Measurements from ENCODE around the gene PGM2L1. TPM values are rescaled to one million over a fixed set of nuclear protein-coding genes. Genes with fewer than 3 reads are reported as not detected.

The PGM2L1 gene
- total and polyA plus RNA-seq, 2 donors (not counting 1 experiment from before 2014, with no cell fraction given), result 1.6 to 8.4 TPM

GRCh38 chr11:74437441-74438042 is 39.3 kb upstream of the PGM2L1 start:
- H3K27ac ChIP-seq (ENCODE audit: low read length in 2 of 2), result no peak overlapping the region
- H4K20me1 ChIP-seq (ENCODE audit: control insufficient read depth, insufficient read depth, low read length, poor library complexity, severe bottlenecking), result no peaks in the 10 kb centered on the region
- no peak overlapping the region for H3K4me3 ChIP-seq (ENCODE audit: control extremely low read depth in 1 of 5, extremely low read depth in 1 of 5, insufficient read depth in 1 of 5, low read depth in 2 of 5, low read length in 4 of 5)
- Mint-ChIP-seq H3K9me3 (ENCODE audit: insufficient read depth) (no peaks in the 10 kb centered on the region), H3K27ac (no peak overlapping the region), H3K27me3 (peaks cover 20% of the 10 kb centered on the region), H3K4me3 (no peak overlapping the region), H3K4me1 (no peaks in the 10 kb centered on the region)
- no peak for ATAC-seq (ENCODE audit: low read depth)
- H3K9ac ChIP-seq (ENCODE audit: low read length), result no peak overlapping the region
- ChIA-PET POLR2A (no interaction called here), CTCF (interaction anchor here (0.6 to 1.9 kb wide), 6 partner anchors 11 to 182 kb away, joined by 3 to 7 read pairs (median 4); no protein-coding TSS in a partner anchor)
- peaks cover 2 to 7% (median 3%) of the 10 kb centered on the region in 3 donors for H3K9me3 ChIP-seq (ENCODE audit: control extremely low read depth in 1 of 3, control insufficient read depth in 2 of 3, insufficient read depth in 1 of 3, low read length in 2 of 3)
- no peak overlapping the region for H3K4me2 ChIP-seq (replicated peaks; ENCODE audit: low read depth, low read length, poor library complexity, severe bottlenecking)
- H3K79me2 ChIP-seq (ENCODE audit: control insufficient read depth, insufficient read depth, low read length), result no peaks in the 10 kb centered on the region
- no peaks in the 10 kb centered on the region for H3K36me3 ChIP-seq (replicated peaks in 1 of 2; ENCODE audit: control extremely low read depth in 1 of 2, control insufficient read depth in 1 of 2, extremely low read depth in 1 of 2, insufficient read depth in 2 of 2, low read length in 1 of 2)
- DNase-seq, result no peak
- TF ChIP-seq EZH2 (IDR thresholded peaks at IDR 0.05; ENCODE audit: borderline replicate concordance, insufficient read depth, low read depth, low read length, poor library complexity, severe bottlenecking) (no peak), CTCF (IDR thresholded peaks at IDR 0.05) (no peak)
- no peak overlapping the region for H2AFZ ChIP-seq (ENCODE audit: insufficient read depth, low read depth, low read length, poor library complexity, severe bottlenecking)
- intact Hi-C loops (cut with micrococcal nuclease), result no loop called here
- WGBS (ENCODE audit: insufficient coverage), result no CpG with 5 or more reads among the region's 1 CpG
- H3K4me1 ChIP-seq (ENCODE audit: control insufficient read depth in 2 of 2, insufficient read depth in 2 of 2, low read length in 2 of 2), result no peaks in the 10 kb centered on the region
- H3K27me3 ChIP-seq (replicated peaks in 1 of 4; ENCODE audit: control extremely low read depth in 1 of 4, control insufficient read depth in 3 of 4, insufficient read depth in 4 of 4, low read length in 3 of 4), result peaks cover 0 to 6% (median 0%) of the 10 kb centered on the region in 4 experiments

- H3K4me1 ChIP-seq (ENCODE audit: control insufficient read depth in 2 of 2, insufficient read depth in 2 of 2, low read length in 2 of 2), result no peaks in the 10 kb centered on the region
- intact Hi-C loops (cut with micrococcal nuclease), result no loop called here
- ChIA-PET CTCF (interaction anchor here (0.9 kb wide), 1 partner anchor 45 kb away, joined by 3 read pairs; no protein-coding TSS in a partner anchor), POLR2A (no interaction called here)
- H3K4me2 ChIP-seq (replicated peaks; ENCODE audit: low read depth, low read length, poor library complexity, severe bottlenecking), result no peak overlapping the region
- H3K4me1 Mint-ChIP-seq, result no peaks in the 10 kb centered on the region
- ATAC-seq (ENCODE audit: low read depth), result no peak
- H3K9me3 Mint-ChIP-seq (ENCODE audit: insufficient read depth), result no peaks in the 10 kb centered on the region
- no peak overlapping the region for H3K27ac ChIP-seq (ENCODE audit: low read length in 2 of 2)
- no peaks in the 10 kb centered on the region for H4K20me1 ChIP-seq (ENCODE audit: control insufficient read depth, insufficient read depth, low read length, poor library complexity, severe bottlenecking)
- no peak overlapping the region for H3K4me3 ChIP-seq (ENCODE audit: control extremely low read depth in 1 of 5, extremely low read depth in 1 of 5, insufficient read depth in 1 of 5, low read depth in 2 of 5, low read length in 4 of 5)
- no peaks in the 10 kb centered on the region for H3K9me3 ChIP-seq (ENCODE audit: control extremely low read depth in 1 of 3, control insufficient read depth in 2 of 3, insufficient read depth in 1 of 3, low read length in 2 of 3)
- no peaks in the 10 kb centered on the region for H3K79me2 ChIP-seq (ENCODE audit: control insufficient read depth, insufficient read depth, low read length)
- DNase-seq, result no peak
- H3K27me3 Mint-ChIP-seq, result peaks cover 10% of the 10 kb centered on the region
- H3K27ac Mint-ChIP-seq, result no peak overlapping the region
- no peak for TF ChIP-seq EZH2 (IDR thresholded peaks at IDR 0.05; ENCODE audit: borderline replicate concordance, insufficient read depth, low read depth, low read length, poor library complexity, severe bottlenecking)
- no peak for TF ChIP-seq CTCF (IDR thresholded peaks at IDR 0.05)
- WGBS (ENCODE audit: insufficient coverage), result 67% methylated on average over 1 of the region's 7 CpGs
- H2AFZ ChIP-seq (ENCODE audit: insufficient read depth, low read depth, low read length, poor library complexity, severe bottlenecking), result no peak overlapping the region
- no peak overlapping the region for H3K9ac ChIP-seq (ENCODE audit: low read length)
- H3K27me3 ChIP-seq (replicated peaks in 1 of 4; ENCODE audit: control extremely low read depth in 1 of 4, control insufficient read depth in 3 of 4, insufficient read depth in 4 of 4, low read length in 3 of 4), result no peaks in the 10 kb centered on the region
- H3K4me3 Mint-ChIP-seq, result no peak overlapping the region
- no peaks in the 10 kb centered on the region for H3K36me3 ChIP-seq (replicated peaks in 1 of 2; ENCODE audit: control extremely low read depth in 1 of 2, control insufficient read depth in 1 of 2, extremely low read depth in 1 of 2, insufficient read depth in 2 of 2, low read length in 1 of 2)
Measured at GRCh38 chr11:74434528-74434927, 36.3 kb upstream of the PGM2L1 start.

Data from B cell (primary cell).